DND-41 (cell line): ENCODE results near the gene CIBAR2.

Experiments
- EZH2 ChIP-seq: IDR thresholded peaks from 3 replicates; pipeline ENCODE4 v1.6.1; 2012; ENCODE audit warnings: borderline replicate concordance, low read depth, mild to moderate bottlenecking, moderate library complexity, low read length, inconsistent platforms; ENCODE audit not compliant: severe bottlenecking
- TF ChIP-seq, protein P1 (sequence below): IDR thresholded peaks from 2 replicates; pipeline ENCODE4 v1.5.1; 2012; ENCODE audit warnings: borderline replicate concordance, low read length, moderate library complexity, mild to moderate bottlenecking; ENCODE audit not compliant: poor library complexity, severe bottlenecking; ENCODE audit errors: extremely low read depth

DNA sequence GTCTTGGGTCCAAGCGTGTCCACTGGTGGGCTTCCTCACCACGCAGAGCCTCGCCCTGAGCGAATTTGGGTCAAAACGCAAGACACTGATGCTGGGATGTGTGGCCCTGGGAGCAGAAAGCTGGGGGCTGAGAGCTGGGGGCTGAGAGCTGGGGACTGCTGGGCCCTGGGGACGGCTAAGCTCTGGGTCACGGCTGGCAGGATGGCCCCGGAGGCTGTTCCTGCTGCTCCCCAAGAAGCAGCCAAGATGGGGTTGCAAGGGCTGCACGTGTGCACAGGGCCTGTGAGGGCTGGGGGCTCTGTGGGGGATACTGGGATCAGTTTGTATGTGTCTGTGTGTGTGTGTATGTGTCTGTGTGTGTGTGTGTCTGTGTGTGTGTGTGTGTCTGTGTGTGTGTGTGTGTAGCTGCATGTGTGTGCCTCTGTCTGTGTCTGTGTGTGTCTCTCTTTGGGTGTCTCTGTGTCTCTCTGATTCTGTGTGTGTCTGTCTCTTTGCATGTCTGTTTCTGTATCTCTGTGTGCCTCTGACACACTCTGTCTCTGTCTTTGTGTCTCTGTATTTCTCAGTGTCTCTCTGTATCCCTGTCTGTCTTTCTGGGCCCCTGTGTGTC lies 38.2 kb upstream of the CIBAR2 start:
- TF ChIP-seq, protein P1, sequence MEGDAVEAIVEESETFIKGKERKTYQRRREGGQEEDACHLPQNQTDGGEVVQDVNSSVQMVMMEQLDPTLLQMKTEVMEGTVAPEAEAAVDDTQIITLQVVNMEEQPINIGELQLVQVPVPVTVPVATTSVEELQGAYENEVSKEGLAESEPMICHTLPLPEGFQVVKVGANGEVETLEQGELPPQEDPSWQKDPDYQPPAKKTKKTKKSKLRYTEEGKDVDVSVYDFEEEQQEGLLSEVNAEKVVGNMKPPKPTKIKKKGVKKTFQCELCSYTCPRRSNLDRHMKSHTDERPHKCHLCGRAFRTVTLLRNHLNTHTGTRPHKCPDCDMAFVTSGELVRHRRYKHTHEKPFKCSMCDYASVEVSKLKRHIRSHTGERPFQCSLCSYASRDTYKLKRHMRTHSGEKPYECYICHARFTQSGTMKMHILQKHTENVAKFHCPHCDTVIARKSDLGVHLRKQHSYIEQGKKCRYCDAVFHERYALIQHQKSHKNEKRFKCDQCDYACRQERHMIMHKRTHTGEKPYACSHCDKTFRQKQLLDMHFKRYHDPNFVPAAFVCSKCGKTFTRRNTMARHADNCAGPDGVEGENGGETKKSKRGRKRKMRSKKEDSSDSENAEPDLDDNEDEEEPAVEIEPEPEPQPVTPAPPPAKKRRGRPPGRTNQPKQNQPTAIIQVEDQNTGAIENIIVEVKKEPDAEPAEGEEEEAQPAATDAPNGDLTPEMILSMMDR, result no peak
- no peak for TF ChIP-seq EZH2
